ENCODE measurements around the gene NCK2.

The NCK2 gene

DNA sequence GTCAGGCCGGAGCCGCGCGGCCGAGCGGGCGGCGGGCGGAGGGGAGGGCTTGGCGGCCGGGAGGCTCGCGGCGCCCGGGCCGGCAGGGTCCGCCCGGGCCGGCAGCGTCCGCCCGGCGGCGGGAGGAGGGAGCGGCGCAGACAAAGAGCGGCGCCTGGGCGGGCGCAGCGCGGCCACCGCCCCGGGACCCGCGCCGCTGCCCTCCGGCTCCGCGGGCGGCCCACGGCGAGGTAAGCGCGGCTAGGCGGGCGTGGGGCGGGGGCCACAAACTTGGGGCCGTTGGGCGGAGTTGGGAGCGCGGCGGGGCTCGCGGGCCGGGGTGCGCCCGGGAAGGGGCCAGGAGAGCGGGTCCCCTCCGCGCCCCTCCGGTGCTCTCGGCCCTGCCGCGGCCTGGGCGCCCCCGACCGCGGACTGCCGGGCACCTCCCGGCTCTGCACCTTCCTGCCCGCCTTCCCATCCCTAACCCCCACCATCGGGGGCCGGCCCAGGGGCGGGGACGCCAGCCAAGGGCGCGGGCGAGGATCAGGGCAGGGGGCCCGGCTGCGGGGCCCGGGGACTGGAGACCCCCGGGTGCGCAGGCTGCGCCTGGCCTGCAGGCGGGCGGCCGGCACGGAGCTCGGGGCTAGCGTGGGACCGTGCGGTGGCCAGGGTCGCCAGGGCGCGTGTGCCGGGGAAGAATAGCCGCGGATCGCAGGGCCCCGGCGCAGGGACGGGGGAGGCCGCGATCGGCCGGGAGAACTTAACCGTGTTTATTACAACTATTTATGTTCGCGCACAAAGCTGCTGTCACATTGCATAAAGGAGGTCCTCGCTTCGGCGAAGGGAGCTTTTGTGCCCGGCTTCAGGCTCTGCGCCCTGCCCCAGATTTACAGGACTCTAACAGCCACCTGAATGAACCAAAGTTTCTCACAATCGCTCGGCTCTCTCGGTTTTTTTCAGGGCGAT is at the start of gene NCK2:
NCK2 (plus strand) TSS at position 4 of the 945 bp plus-strand sequence. CDS start 110,152 bp downstream, outside the sequence.
- DNase-seq (ENCODE audit: low read depth in 3 of 3) = no peak

DNA sequence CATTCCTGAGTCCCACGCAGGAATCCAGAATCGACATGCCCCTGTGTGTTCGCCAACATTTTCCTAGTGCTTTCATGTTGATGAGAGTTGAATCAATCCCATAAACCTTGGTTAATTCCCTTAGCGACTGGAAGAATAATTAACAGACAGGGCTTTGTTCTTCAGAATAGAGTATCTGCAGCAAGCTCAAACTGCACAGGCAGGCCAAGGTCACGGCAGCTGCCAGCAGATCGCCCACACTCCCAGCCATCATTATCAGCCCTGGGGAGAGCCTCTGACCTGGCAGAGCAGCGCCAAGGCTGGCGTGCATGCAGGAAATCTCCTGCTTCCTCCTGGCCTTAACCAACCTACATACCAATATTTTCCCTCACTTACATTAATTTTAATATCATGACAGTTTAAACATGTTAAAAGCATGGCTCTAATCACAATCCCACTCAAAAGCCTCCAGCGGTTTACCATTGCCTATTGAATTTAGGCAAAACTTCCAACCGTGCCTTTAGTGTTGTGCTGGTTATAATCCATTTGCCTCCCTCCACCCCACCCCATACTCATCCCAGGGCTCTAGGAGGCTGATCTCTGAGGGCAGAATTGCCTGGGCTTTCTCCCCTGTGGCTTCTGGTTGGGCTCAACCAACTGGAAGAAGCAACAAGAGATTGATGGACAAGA is 46.8 kb upstream of the NCK2 start:
- no peak for DNase-seq (ENCODE audit: low read depth in 3 of 3)

DNA sequence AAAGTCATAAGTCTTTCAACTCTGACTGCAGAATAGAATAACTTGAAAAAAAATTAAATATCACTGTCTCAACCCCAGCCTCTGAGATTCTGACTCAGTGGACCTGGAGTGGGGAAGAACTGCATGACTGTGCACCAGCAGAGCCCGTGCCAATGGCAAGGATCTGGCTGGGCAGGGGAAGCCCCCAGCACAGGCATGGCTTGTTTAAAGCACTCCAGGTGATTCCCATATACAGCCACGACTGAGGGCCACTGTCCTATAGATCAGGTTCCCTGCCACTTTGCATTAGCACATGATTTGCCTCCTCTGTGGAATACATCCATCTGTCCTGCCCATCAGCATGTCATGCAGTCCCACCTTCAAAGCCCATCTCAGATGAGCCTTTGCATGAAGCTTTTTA is 45.9 kb upstream of the NCK2 start:
- no peak for DNase-seq (ENCODE audit: low read depth in 3 of 3)

DNA sequence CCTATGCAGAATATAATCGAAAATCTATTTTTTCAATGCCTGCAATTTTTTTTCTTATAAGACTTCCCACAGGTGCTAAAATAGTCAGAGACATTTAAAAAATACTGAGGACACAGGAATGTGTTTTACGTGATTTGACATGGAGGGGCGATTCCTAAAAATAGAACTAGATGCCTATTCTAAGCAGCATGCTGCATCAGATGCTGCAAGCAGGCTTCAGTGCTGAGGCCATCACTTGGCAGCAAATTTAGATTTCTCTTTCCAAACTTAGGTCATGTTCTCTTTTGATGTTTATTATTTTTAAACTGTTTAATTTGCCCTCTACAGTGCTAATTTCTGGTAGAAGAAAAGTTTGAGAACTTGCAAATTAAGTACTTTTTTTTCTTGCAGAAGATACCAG is 43.7 kb upstream of the NCK2 start:
- DNase-seq (ENCODE audit: low read depth in 3 of 3) = no peak

DNA sequence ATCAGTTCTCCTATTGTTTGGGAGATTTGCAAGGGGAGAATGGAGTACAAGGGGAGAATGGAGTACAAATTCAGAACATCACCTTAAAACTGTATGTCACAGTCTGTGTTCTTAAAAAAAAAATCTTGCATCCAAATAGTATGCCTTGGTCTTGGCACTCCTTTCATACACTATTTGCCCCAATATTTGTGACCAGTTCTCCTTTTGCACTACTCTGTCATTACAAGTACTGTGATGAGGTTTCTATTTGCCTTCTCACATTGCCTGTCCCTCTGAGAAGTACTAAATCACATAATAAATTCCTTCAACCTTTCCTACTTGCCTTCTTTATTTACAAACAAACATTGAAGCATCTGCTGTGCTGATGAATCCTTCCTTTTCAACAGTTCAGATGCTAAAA is 36.0 kb upstream of the NCK2 start:
- DNase-seq (ENCODE audit: low read depth in 3 of 3) = no peak

DNA sequence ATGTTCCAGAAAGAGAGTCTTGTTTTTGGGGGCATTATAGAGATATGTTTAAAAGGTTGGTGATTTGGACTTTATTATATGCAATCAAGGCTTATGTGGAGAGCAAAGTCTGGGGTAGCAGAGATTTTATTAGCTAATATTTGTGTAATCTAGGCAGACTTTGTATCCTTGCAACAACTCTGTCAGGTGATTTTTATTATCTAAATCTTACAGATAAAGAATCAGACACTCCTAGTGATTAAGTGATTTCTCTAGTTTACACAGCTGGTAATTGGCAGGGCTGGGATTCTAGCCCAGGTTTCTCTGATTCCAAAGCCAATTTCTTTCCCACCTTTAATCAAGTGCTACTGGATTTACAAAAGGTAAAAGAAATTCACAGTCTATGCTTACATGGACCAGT is 33.3 kb upstream of the NCK2 start:
- DNase-seq (ENCODE audit: low read depth in 3 of 3) = no peak

DNA sequence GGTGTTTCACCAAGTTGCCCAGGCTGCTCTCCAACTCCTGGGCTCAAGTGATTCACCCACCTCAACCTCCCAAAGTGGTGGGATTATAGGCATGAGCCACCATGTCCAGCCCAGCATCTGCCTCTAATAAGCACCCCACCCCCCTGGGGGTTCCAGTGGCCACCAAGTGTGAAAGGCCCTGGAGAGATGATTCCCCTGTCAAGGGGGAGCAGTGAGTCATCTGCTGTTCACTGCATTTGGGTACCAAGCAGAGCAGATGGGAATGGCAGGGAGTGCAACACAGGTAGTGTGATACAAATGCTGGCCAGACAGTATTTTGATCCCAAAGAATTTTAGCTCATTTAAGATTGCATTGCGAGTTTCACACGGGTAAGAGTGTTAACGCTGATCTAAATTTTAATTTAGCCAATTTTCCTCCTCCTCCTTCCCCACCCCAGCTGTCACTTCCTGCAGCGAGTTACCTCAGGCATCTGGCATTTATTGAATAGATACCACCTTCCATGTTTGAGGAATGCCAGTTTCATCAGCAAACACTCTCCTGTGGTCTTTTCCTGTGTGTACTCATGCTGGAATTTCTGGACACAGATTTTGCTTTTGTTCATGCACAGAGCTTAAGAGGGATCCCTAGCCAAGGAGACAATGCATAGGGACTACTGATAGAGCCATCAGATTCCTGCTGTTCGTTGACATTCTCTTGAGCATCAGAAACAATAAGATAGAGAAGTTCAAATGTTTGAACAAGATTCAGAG is 32.4 kb upstream of the NCK2 start:
- DNase-seq (ENCODE audit: low read depth in 3 of 3) = no peak

DNA sequence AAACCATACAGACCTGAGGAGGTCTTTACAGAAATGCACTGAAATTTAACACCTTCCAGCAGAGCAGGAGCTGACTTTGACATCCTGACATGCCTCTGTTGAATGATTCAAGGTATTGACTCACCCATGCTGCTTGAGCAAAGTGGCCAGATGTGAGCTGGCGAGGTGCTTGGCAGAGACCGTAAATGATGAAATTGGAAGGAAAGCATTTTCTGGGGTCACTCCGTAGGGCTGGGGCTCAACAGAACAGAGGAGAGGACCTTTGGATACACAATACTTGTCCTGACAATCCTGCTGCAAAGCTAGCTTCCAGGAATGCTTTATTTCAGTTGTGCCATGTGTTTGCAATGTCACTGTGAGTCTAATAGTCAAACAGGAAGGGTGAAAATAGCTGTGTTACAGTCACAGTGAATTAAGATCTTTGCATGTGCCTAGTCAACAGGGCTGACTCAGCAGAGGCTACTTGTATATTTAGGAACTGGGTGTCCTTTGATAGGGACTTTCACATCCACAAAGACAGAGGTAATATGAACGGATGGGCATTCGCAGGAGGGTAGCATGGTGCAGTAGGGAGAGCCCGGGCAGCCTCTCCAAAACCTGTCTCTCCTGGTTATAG is 31.6 kb upstream of the NCK2 start:
- DNase-seq (ENCODE audit: low read depth in 3 of 3) = no peak

DNA sequence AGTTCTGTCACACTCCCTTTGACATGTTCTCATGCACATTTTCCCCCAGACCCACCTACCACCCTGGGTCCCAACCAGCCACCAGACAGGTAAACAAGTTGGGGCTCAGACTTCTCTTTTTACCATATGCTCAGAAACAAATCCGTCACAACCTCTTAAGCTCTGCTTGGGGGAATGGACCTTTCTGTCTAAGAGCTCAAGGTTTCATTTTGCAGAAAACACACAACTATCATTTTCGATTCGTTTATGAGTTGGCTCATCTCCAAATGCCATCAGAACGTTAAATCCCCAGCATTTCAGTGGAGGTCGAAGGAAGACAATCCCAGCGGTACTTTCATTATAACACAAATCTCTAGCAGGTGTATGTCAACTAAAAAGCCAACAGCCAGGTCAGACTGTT is 30.6 kb upstream of the NCK2 start:
- no peak for DNase-seq (ENCODE audit: low read depth in 3 of 3)

DNA sequence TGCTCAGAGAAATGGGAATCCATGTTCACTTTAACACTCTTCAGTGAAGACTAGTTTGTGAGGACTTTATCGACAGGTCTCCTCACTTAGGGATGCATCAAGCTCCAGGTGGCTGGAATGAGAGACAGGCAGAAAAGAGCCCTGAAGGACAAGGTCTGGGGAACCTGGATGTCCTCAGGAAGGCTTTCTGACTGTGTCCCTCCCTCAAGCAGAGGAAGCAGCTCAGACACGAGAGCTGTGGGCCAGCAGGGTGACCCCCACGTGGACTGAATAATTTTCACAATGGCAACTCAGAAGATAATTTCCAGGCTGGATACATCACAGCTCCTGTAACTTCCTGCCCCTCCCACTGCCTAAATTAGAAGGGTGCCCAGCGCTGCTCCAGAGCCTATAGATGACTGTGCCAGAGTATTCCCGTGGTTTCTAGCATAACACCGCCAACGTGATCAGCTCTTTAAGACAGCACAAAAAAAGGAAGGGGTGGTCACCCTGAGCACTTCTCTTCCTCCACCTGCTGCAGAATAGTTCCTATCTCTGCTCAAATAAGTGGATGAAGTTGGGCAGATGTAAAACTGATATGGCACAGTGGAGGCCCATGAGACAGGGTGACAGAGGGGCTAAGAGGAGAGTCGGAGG is 25.7 kb upstream of the NCK2 start:
- DNase-seq (ENCODE audit: low read depth in 3 of 3) = no peak

DNA sequence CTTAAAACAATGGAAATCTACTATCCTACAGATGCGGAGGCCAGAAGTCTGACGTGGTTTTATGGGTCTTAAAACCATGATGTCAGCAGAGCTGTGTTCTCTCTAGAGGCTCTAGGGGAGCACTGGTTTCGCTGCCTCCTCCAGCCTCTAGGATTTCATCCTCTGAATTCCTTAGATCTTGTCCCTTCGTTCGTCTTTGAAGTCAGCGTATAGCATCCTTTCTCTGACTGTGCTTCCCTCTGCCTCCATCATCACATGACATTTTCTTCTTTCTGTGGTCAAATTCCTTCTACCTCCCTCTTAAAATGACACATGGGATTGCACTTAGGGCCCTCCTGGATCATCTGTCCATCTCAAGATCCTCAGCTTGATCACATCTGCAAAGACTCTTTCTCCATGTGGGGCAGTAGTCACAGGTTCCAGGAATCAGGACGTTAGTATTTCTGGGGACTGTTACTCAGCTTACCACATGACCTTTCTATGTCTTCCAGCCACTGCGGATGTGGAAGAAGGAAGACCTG is 22.7 kb upstream of the NCK2 start:
- no peak for DNase-seq (ENCODE audit: low read depth in 3 of 3)

DNA sequence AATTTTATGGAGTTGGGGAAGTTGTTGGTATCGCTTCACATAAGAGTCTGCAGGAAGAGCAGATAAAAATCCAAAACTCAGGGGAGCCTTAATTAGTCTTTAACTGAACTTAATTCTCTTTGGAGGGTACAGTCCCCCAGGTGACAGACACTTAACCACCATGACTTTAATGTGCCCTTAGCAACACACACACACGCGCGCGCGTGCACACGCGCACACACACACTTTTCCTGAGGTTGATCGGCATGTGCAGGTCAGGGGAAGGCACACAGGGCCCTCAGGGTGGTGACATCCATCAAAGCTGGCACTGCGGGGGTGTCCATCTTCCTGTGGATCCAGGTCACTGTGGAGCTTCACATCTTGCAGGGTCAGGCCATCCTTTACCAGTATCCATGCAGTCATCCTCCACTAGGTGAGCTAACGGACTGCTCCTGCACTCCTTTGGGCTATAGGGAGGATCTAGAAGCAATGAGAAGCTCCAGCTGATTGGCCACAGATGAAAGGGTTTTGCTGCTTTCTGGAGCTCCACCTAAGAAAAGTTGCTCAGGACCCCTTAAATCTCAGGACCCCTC is 21.9 kb upstream of the NCK2 start:
- DNase-seq (ENCODE audit: low read depth in 3 of 3) = no peak

DNA sequence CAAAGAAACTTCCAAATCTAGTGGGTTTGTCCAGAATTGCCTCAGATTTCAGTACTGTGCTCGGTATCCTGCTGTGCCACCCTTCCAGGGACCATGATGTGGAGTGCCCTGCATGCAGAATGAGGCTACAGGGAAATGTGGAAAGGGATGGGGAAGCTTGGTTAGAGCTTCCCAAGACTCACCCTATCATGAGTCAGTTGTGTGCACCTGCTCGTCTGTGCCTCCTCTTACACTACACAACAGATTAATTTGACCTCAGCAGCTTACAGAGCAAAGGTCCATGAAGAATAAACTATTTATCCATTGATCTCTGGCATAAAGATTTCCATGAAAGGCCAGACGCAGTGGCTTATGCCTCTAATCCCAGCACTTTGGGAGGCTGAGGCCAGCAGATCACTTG is 21.3 kb upstream of the NCK2 start:
- DNase-seq (ENCODE audit: low read depth in 3 of 3) = no peak

DNA sequence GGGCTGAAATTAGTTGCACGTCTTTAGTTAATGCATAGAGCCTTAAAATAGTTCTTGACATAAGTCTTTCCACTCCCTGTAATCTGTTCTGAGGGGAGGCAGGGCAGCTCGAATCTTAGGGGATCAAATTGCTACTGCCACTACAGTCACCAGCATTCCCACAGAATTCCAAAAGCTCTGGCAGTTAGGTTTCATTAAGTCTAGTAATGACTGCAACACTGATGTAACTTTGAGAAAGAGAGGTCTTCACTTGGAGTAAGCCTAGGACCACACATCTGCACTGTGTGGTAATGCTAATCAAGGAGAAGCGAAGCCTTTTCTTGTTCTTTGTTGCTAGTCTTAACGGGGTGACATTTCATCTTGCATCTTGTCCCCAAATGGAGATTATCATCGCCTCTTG is 19.3 kb upstream of the NCK2 start:
- DNase-seq (ENCODE audit: low read depth in 3 of 3) = no peak

DNA sequence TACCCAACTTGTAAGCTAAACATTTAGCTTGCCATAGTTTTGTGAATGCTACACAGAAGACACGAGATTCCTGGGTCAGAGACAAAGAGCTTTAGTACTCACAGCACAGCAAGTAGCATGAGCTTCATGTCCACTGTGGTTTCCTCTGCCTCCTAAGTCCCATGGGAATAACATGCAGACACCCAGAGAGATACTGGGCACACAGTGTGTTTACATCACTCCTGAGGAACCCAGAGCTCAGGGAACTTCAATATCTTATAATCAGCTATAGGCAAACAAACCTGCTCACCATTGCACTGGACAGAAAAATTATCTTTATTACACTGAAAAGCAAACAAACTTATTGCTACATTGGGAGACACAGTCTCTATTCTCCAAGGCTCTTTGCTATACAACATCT is 14.5 kb upstream of the NCK2 start:
- no peak for DNase-seq (ENCODE audit: low read depth in 3 of 3)

DNA sequence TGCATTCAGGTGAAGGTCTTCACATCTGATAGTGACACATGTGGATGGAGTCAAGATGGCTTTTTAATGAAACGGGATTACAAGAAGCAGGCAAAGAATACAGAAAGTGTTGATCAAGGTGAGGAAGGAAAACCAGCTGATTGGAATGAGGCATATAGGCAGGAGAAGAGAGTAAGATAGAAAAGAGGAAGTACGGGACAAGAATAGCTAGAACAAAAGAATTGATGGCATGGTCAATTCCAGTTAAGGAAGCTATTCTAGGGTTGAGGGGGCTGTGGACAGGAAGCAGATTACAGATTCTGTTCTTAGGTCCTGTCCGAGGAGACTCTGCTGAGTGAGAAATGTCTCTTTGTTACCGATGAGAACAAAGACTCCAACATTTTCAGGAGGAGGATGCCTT is 13.2 kb upstream of the NCK2 start:
- no peak for DNase-seq (ENCODE audit: low read depth in 3 of 3)

DNA sequence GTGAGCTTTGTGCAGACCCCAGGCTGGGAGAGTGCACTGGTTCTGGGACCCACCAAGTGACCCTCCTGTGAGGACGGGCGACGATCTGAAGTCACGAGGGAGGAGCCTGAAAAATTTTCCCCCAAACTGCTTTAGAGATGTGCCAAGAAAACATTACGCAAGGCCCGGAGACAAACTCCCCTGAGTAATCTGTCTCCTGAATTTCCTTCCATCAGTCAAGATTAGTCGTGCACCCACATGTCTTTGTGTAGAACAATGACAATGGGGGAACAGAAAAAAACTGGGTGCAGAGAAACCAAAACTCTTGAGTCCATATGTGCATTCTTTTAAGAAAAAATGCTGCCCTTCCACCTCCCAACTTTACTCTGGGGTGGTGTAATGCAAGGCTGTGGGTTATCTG is 12.6 kb upstream of the NCK2 start:
- DNase-seq (ENCODE audit: low read depth in 3 of 3) = no peak

DNA sequence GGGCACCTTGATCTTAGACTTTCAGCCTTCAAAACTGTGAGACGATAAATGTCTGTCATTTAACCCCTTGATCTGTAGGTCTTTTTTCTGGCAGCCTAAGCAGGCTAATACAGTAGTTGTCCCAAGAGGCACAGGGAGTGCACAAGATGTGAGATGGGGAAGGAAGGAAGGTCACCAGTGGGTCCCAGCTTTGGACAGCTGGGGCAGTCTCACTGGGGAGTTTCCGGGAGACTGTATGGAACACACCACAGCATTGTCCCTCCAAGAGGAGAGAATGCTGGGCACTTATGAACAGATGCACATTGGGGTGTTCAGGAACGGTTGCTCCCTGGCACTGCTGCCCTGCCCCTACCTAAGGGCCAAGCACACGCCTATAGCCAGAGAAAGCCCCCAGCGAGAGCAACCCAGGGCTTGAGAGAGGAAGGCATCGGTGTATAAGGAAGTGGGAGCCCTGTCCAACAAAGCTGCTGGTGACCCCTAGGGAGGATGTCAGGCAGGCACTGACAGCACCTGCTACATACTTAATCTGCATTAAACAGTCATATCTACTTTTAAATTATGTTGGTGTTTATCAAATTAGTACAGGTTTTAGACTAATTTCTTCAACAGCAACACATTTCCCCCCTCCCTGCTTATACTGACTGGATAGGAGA is 11.6 kb upstream of the NCK2 start:
- no peak for DNase-seq (ENCODE audit: low read depth in 3 of 3)

DNA sequence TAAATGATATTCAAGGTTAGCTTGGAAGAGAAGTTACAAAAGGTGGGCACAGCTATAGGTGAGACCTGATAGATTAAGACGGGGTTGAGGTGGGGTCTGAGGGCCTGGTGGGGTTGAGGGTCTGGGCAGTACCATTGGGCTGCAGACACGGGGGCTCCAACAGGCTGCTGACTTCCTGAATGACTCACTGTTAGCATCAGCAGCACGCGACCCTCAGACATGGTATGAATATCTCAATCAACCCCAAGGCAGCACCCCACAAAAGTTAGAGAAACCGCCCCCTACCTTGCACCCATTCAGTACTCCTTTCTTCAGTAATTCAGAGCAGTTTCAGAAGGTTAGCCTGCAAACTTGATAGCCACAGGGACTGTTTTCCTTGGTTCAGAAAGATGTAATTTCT is 10.8 kb upstream of the NCK2 start:
- DNase-seq (ENCODE audit: low read depth in 3 of 3) = no peak

DNA sequence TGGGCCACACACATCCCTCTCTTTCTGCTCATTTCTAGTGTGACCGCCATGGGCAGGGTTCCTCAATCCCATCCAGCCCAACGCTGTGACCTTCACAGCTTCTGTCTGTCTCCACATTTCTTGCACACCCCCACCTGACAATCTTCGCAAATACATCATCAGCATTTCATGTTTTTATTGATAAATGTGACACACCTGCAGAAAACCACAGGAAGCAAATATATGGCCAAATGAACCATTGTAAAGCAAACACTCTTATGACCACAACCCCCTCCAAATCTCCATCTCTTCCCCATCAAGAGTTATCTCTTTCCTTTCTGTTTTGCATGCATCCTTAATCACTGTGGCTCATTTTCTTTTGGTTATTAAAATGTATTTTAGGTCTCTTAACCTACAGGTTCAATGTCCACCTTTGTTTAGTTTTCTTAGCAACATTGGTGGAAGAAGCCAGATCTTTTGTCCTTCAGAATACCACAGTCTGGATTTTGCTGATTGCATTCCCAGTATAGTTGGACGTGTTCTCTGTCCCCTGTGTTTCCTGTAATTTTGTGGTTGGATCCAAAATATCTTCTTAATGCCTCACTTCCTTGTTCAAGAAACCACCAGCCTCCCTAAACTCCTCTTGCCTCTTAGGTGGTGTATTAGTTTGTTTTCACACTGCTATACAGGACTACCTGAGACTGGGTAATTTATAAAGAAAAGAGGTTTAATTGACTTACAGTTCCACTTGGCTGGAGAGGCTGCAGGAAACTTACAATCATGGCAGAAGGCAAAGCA is 9.8 kb upstream of the NCK2 start:
- DNase-seq (ENCODE audit: low read depth in 3 of 3) = no peak

Data from stimulated activated CD4-positive, alpha-beta T cell treated with anti-CD3 and anti-CD28 coated beads, TNF-alpha, amount 100 ng/mL, for 4 hours (primary cell).